Esophagus mucosa (tissue), 1 donor: Measurements from ENCODE around the gene AXIN2. TPM values are rescaled to one million over a fixed set of nuclear protein-coding genes. Genes with fewer than 3 reads are reported as not detected.

Experiments used
- ATAC-seq: fragments of 200-7000 bp; cut with Tn5 transposase; one replicate; pipeline ENCODE4 v1.9.1; 2020
- total RNA-seq: library from RNA; stranded (reverse); gene quantifications from one replicate; pipeline ENCODE4 v1.2.4, GENCODE V29; 2023
- donor health status: DM: yes; HTN: yes; CAD: no.

The AXIN2 gene
- total RNA-seq, 1 donor from 2014 or later, result 3.1 TPM

DNA sequence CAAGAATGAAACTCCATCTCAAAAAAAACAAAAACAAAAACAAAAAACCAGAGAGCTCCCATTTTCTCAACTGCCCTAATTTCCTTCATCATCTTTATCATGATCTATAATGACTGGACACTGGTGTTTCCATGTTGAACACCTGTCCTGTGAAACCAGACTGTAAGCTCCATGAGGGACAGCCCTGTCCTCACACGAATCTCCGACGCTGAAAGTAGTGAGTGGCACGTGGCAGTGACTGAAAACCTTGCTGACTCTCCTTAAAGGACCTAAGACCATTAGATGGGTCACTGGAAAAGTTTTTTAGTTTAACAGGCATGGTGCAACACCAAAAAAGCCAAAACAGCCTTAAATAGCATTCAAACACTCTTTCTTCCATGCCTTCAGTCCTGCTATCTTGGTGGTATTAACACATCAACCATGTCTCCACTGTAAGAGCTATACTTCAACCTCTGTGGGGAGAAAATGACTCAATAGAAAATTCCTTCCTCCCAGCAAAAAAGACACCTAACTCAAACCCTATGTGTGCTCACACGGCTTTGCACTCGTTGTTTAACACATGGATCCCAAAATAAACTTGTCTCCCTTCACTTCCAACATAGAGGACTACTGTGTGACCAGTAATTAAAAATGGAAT lies 8.3 kb downstream of the AXIN2 start:
- ATAC-seq, result no peak

DNA sequence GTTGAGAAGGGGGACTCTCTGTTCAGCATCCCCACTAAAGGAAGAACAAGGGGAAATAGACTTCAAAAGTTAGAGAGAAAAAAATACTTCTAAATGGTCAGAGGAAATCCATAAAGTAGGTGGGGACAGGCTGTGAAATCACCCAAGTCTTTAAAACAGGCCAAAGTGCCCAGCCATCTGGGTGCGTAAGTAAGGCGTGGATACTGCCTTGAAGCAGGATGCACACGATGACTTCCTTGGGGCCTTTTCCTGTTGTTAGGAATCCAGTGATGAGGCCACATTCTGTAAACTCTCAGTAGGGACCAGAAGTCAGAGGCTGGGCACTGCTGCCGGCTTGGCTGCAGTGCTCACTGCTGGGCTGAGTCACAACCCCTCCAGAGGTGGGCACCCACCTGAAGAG lies 9.2 kb downstream of the AXIN2 start:
- no peak for ATAC-seq

DNA sequence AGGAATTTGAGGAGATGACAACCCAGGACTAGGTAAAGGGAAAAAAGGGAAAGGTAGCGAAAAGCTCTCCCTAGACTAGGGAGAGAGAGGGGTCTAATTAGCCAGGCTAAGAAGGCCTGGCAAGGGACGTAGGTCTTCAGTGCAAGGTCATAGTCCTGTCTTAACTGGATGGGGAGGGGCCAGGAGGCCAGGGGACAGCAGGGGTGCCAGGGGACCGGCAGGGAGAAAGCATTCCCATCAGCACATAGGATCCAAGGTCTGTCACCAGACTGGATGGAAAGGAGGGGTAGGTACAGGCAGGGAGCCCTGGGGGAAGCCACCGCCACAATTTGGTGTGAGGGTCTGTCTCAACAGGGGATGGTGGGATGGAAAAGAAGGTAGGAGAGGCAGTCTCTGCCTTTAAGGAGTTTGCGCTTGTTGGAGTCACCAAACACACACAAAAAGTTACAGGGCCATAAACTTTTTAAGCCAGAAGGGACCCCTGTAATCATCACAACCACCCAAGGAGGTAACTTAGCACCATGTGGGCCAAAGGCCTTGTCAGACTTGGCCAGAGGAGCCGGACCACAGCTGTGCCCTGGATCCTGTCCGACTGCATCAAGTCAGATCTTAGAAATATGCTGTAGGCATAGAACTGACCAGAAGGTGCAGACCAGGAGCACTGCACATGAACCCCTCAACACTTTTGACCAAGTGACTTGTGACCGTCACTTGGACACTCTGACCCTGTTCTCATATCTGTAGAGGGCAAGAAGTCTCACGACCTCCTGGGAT lies 10.0 kb downstream of the AXIN2 start:
- no peak for ATAC-seq

DNA sequence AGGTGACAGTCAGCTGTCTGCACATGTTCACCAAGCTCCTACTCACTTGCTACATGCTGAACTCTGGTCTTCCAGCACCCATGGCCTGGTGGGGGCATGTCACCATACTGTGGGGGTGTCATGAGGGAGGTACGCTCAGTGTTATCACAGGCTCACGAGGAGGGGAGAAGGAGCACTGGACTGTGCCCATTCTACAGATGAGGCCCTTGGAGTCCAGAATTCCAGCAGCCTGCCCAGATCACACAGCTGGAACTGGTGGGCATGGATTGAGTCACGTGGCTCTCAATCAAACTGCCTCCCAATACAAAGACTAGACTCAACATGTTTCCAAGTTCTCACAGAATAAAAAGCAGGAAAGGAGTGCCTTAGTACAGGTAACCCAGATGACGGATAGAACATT lies 10.7 kb downstream of the AXIN2 start:
- ATAC-seq, result no peak

DNA sequence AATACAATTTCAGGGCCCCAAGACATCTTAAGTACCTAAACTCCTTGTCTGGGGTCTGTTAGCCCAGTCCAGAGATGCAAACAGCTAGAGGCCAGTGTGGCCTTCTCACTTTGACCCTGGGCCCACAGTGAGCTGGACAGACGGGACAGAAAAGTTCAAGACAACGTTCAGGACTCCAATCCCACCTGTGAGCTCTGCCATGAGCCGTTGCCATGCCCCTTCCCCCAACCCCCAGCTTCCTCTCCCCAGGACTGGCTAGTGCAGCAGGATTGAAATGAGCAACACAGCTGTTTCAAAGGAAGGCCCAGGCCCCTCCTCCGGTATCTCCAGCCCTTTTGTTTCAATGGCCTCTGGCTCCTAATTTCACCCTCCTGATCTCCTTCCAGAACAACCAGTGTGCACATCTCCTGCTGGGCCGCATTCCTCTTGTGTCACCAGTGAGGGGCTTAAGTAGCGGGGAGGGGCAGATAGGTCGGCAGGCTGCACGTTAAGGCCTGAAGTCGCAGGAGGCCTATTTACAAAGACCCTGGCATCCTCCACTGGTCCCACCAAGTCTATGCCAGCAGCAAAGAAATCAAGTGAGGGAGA lies 11.3 kb downstream of the AXIN2 start:
- no peak for ATAC-seq

GRCh38 chr17:65548269-65548969 lies 13.0 kb downstream of the AXIN2 start:
- ATAC-seq, result no peak

- ATAC-seq, result peak; percentile 61
Observed at GRCh38 chr17:65547253-65547670, 14.2 kb downstream of the AXIN2 start.

DNA sequence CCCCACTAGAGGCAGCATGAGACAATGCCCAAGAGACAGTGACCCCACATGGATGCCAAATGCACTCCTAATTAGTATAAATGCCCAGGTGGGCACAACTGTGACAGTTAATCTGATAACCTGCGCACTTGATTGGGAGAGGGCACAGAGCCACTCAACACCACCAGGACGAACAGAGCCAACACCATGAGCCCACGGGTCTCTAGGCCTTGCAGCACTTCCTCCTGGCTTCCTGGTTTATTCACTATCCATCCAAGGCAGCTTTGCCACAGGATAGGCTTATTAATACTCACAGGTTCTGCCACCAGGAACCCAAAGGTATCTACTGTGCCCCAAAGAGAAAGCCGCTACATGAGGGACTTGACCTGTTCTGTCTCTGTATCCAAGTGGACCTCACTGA lies 14.9 kb downstream of the AXIN2 start:
- ATAC-seq, result no peak

- no peak for ATAC-seq
Observed at GRCh38 chr17:65545705-65546523, 15.5 kb downstream of the AXIN2 start.

GRCh38 chr17:65544672-65545071 lies 16.8 kb downstream of the AXIN2 start:
- ATAC-seq, result no peak

GRCh38 chr17:65542610-65543009 lies 18.8 kb downstream of the AXIN2 start:
- no peak for ATAC-seq

DNA sequence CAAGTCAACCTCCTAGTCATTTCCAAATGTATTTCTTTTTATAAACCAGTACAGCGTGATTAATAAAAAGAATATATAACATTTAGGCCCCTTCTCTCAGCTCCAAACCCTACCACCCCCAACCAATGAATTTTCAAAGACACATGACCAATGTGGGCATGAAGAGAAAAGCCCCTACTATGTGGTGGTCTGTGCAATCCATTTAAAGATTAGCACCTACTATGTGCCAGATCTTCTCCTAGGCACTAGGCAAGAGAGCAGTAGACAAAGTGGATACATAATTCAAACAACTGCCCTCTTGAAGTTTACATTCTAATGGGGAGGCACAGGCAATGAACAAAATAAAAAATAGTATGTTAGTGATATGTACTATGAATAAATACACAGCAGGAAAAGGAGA lies 19.4 kb downstream of the AXIN2 start:
- no peak for ATAC-seq

DNA sequence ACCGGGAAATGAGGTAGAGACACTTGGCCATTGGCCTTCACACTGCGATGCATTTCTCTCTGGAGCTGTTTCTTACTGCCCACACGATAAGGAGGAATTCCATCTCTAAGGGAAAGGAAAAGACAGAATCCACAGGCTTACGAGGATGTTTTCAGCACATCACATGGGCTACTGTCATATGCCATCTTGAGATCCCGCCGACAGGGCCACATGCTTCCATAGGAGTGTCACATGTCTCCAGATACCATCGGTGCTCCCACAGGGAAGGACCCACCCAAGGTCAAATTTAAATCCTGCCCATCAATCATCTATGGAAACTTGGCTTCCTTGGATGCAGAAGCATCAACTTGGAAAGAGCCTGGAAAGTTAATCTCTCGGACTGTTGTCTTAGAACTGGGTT lies 20.0 kb downstream of the AXIN2 start:
- no peak for ATAC-seq

DNA sequence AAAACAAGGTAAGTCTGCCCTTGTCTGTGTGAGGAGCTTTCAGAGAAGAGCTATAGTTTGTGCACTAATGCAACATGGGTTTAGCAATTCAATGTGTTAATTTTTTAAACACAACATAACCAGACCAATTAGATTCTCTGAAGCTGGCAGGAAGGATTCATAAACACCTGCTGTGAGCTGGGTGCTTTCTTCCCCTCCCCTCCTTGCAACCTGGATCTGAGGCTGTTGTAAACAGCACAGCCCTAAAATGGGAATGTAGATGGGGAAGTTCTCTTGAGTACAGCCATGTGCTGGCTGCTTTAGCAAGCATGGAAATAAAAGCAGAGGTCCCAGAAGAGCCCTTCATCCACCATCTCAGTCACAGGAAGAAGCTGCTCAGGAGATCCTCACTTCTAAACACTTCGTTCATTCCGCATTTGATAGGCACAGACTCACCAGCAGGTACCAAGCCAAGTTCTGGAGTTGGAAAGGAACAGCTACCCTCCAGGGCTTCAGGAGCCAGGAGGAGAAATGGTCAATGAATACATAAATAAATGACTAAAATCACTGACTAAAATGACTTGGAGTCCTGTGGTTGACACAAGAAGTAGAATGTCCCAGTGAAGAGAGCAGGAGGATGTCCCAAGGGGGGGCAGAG lies 21.7 kb downstream of the AXIN2 start:
- ATAC-seq, result no peak

- no peak for ATAC-seq
Observed at GRCh38 chr17:65538675-65539529, 22.5 kb downstream of the AXIN2 start.

GRCh38 chr17:65537845-65538674 lies 23.4 kb downstream of the AXIN2 start:
- no peak for ATAC-seq

DNA sequence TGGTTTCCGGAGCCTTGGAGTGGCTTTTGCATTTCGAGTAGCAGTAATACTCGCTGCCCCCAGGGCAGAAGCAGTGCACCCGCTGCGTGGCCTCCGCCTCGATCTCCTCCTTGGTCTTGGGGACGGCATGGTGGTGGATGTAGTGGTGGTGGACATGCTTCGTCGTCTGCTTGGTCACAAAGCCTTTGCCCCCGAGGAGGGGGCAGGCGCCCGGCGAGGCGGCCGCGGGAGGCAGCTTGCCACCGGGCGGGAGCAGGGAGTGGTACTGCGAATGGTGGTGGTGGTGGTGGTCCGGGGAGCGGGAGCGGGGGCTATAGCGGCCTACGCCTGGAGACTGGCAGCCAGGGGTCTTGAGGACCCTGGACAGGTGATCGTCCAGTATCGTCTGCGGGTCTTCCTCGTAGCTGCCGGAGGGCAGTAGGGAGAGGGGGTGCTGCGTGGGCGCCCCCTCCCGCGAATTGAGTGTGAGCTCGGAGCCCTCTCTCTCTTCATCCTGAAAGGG lies 24.1 kb downstream of the AXIN2 start:
- ATAC-seq, result no peak

GRCh38 chr17:65536573-65537342 lies 24.7 kb downstream of the AXIN2 start:
- ATAC-seq, result no peak
